ENCODE data around the gene LSM7. TPM values are rescaled to one million over a fixed set of nuclear protein-coding genes. Genes with fewer than 3 reads are reported as not detected.
A peak's percentile ranks its signal among the peaks of the same experiment; 100 is the strongest.

Gene LSM7
- total and polyA plus RNA-seq, 2 of the 13 experiments (the other 11 are each of a cell fraction or from before 2014, with no cell fraction given): 140 to 205 TPM

DNA sequence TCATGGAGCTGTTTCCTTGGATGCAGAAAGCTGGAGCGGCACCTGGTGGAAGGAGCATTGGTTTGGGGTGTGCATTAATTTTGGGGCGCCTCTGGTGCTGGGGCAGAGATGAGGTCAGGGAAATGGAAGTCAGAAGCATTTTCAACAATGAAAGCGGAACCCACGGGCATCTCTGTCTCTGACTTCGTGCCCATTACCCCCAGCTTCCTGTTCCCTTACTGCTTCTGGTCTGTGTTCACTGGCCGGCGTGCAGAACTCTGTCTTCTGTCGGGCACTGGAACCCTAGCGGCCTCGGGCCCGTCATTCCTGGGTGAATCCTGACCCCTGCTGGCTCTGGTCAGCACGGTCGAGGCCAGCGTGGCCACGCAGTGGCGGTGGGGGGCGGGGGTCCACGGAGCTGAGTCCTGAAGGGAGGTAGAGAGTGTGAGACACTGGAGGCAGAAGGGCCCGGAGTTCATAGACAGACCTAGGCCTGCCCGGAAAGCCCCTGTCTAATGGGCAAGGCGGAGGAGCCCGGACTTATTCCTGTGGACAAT, 12.5 kb downstream of the LSM7 start (continued):
- TF ChIP-seq, protein P1, sequence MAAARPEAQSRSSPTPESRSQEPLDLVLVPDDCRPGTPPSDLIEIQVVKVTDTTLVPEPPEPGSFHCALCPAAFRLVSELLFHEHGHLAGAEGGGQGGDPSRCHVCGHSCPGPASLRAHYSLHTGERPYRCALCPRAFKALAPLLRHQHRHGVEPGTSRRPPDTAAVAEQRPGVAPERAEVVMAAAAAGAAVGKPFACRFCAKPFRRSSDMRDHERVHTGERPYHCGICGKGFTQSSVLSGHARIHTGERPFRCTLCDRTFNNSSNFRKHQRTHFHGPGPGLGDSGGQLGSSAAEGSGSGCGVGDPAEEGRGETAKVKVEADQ (CRISPR knock-in tag; IDR thresholded peaks at IDR 0.05; ENCODE audit: borderline replicate concordance): peak; percentile 66; the same call in 1 of the 2 replicates
- TF ChIP-seq, protein P2, sequence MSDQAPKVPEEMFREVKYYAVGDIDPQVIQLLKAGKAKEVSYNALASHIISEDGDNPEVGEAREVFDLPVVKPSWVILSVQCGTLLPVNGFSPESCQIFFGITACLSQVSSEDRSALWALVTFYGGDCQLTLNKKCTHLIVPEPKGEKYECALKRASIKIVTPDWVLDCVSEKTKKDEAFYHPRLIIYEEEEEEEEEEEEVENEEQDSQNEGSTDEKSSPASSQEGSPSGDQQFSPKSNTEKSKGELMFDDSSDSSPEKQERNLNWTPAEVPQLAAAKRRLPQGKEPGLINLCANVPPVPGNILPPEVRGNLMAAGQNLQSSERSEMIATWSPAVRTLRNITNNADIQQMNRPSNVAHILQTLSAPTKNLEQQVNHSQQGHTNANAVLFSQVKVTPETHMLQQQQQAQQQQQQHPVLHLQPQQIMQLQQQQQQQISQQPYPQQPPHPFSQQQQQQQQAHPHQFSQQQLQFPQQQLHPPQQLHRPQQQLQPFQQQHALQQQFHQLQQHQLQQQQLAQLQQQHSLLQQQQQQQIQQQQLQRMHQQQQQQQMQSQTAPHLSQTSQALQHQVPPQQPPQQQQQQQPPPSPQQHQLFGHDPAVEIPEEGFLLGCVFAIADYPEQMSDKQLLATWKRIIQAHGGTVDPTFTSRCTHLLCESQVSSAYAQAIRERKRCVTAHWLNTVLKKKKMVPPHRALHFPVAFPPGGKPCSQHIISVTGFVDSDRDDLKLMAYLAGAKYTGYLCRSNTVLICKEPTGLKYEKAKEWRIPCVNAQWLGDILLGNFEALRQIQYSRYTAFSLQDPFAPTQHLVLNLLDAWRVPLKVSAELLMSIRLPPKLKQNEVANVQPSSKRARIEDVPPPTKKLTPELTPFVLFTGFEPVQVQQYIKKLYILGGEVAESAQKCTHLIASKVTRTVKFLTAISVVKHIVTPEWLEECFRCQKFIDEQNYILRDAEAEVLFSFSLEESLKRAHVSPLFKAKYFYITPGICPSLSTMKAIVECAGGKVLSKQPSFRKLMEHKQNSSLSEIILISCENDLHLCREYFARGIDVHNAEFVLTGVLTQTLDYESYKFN (CRISPR knock-in tag; conservative IDR thresholded peaks at IDR 0.05): 0 out of 2 replicates have a peak, but pooled peaks have one; percentile 40
- TF ChIP-seq ZNF605 (CRISPR knock-in tag; IDR thresholded peaks at IDR 0.05) (peak; percentile 61; the same call in 1 of the 2 replicates), SSRP1 (CRISPR knock-in tag; IDR thresholded peaks at IDR 0.05) (no peak), HOXA5 (CRISPR knock-in tag; IDR thresholded peaks at IDR 0.05) (no peak), SRSF1 (optimal IDR thresholded peaks at IDR 0.05; ENCODE audit: low read depth, low read length) (no peak), TSC22D2 (CRISPR knock-in tag; IDR thresholded peaks at IDR 0.05; ENCODE audit: borderline replicate concordance) (no peak), ADNP (CRISPR knock-in tag; IDR thresholded peaks at IDR 0.05) (no peak), CHD4 (IDR thresholded peaks at IDR 0.05; ENCODE audit: borderline replicate concordance, low read length) (no peak), RBM22 (optimal IDR thresholded peaks at IDR 0.05; ENCODE audit: low read length) (no peak), ZNF501 (CRISPR knock-in tag; IDR thresholded peaks at IDR 0.05) (peak; percentile 81; the same call in 1 of the 2 replicates), ZNF557 (CRISPR knock-in tag; IDR thresholded peaks at IDR 0.05) (no peak), SMAD9 (CRISPR knock-in tag; IDR thresholded peaks at IDR 0.05) (no peak), PAF1 (CRISPR knock-in tag; IDR thresholded peaks at IDR 0.05) (no peak), SNRNP70 (IDR thresholded peaks at IDR 0.05; ENCODE audit: low read depth, low read length) (no peak), FOXJ3 (CRISPR knock-in tag; IDR thresholded peaks at IDR 0.05; ENCODE audit: borderline replicate concordance) (no peak), ZNF143 (CRISPR knock-in tag; IDR thresholded peaks at IDR 0.05) (no peak), ZNF619 (CRISPR knock-in tag; IDR thresholded peaks at IDR 0.05) (no peak), ZSCAN30 (CRISPR knock-in tag; IDR thresholded peaks at IDR 0.05) (no peak), ZNF205 (CRISPR knock-in tag; IDR thresholded peaks at IDR 0.05) (no peak)
- TF ChIP-seq, protein P3, sequence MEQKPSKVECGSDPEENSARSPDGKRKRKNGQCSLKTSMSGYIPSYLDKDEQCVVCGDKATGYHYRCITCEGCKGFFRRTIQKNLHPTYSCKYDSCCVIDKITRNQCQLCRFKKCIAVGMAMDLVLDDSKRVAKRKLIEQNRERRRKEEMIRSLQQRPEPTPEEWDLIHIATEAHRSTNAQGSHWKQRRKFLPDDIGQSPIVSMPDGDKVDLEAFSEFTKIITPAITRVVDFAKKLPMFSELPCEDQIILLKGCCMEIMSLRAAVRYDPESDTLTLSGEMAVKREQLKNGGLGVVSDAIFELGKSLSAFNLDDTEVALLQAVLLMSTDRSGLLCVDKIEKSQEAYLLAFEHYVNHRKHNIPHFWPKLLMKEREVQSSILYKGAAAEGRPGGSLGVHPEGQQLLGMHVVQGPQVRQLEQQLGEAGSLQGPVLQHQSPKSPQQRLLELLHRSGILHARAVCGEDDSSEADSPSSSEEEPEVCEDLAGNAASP (CRISPR knock-in tag; IDR thresholded peaks at IDR 0.05; ENCODE audit: borderline replicate concordance): 0 out of 2 replicates have a peak, but pooled peaks have one; percentile 44
- TF ChIP-seq, protein P4, sequence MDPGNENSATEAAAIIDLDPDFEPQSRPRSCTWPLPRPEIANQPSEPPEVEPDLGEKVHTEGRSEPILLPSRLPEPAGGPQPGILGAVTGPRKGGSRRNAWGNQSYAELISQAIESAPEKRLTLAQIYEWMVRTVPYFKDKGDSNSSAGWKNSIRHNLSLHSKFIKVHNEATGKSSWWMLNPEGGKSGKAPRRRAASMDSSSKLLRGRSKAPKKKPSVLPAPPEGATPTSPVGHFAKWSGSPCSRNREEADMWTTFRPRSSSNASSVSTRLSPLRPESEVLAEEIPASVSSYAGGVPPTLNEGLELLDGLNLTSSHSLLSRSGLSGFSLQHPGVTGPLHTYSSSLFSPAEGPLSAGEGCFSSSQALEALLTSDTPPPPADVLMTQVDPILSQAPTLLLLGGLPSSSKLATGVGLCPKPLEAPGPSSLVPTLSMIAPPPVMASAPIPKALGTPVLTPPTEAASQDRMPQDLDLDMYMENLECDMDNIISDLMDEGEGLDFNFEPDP (CRISPR knock-in tag; conservative IDR thresholded peaks at IDR 0.05): no peak
- TF ChIP-seq, protein P5, sequence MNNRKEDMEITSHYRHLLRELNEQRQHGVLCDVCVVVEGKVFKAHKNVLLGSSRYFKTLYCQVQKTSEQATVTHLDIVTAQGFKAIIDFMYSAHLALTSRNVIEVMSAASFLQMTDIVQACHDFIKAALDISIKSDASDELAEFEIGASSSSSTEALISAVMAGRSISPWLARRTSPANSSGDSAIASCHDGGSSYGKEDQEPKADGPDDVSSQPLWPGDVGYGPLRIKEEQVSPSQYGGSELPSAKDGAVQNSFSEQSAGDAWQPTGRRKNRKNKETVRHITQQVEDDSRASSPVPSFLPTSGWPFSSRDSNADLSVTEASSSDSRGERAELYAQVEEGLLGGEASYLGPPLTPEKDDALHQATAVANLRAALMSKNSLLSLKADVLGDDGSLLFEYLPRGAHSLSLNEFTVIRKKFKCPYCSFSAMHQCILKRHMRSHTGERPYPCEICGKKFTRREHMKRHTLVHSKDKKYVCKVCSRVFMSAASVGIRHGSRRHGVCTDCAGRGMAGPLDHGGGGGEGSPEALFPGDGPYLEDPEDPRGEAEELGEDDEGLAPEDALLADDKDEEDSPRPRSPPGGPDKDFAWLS (CRISPR knock-in tag; IDR thresholded peaks at IDR 0.05; ENCODE audit: borderline replicate concordance): no peak

All from HepG2 (cell line).